NCI-H146 treated with DMSO at 0.1 percent for 48 hours (cell line): Measurements from ENCODE around the gene MRPS34.
"Not testable (repeated sequence)": the region's sequence is repeated elsewhere in the genome, so short reads cannot be mapped to it uniquely, and the experiment has no call there.

Source experiments
- DNase-seq: peaks from one replicate; lab custom pipeline; 2025; ENCODE audit not compliant: unreplicated experiment; lab: John Stamatoyannopoulos, UW

MRPS34 gene

DNA sequence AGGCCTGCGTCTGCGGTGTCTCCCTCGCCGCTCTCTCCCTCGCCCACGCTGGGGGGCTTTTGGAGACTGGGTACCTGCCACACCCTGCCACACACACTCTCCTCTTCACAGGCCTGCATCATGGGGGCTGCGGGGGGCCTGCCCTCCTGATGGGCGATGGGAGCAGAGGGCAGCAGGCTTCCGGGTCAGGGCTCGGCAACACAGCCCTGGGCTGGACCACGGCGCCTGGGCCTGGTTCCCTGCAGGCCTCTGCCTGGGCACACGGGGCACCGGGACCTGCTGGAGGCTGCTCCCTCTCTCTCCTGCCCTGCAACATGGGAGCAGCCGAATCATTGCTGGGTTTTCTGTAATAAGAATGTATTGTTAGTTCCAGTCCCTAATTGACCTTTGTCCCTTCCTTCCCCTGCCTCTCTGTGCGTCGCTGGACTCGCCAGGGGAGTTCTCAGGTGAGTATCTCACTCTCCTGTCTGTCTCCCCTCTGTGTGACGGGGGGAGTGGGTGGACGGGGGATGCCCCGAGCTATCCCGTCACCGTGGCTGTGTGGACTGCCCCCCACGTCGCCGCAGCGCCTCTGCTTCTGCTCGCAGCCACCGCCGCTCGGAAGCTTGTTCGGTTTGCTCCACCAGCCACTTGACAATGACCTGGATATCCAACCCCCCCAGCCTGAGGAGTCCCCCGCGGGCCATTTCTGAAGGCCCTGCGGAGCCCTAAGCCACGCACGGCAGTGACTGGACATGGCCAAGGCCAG is 15.0 kb downstream of the MRPS34 start:
- DNase-seq, result no peak

DNA sequence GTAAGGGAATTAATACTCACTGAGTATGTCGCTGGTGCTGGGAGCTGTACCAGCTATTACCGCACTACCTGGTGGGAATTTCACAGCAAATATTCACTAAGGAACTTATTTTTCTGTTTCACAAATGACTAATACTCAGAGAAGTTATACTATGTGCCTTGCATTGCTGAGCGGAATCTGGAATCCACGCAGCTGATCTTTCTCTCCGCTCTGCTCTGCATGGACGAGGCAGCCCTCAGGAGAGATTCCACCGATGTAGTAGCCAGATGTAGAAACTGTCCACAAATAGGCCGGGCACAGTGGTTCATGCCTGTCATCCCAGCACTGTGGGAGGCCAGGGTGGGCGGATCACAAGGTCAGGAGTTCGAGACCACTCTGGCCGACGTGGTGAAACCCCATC is 18.7 kb downstream of the MRPS34 start:
- no peak for DNase-seq

DNA sequence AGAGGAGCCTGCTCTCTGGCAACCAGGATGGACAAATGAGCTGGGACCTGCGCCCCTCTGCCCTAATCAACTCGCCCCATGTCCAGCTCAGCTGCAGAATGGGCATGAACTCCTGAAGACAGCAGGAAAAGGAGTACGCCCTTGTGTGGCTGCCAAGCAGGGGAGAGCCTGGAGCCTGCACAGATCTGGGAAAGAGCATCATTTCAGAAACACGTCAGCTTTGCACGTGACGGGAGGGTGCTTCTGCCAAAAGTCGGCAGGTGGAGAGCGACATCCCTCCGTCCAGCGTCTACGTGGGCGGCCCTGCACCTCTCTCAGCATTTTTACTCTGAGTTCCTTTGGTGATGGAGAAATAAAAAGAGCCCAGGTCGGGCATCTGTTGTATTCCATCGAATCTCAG is 20.1 kb downstream of the MRPS34 start:
- no peak for DNase-seq

DNA sequence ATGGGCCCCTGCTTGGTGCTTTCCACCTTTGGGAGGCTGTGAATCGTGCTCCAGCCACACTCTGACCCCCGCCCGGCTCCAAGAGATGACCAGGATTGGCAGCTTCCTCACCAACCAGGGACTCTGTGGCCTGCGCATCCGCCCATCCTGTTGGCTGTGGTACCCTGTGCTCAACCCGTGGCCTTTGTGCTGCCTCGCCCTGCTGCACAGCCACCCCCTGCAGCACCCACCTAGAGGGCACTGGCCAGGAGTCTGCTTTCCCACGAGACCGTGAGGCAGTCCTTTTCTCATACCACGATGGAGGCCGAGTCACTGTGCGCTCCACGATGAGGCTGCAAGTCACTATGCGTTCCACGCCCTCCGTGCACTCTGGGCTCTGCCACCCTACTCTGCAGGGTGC is 21.0 kb downstream of the MRPS34 start:
- no peak for DNase-seq

DNA sequence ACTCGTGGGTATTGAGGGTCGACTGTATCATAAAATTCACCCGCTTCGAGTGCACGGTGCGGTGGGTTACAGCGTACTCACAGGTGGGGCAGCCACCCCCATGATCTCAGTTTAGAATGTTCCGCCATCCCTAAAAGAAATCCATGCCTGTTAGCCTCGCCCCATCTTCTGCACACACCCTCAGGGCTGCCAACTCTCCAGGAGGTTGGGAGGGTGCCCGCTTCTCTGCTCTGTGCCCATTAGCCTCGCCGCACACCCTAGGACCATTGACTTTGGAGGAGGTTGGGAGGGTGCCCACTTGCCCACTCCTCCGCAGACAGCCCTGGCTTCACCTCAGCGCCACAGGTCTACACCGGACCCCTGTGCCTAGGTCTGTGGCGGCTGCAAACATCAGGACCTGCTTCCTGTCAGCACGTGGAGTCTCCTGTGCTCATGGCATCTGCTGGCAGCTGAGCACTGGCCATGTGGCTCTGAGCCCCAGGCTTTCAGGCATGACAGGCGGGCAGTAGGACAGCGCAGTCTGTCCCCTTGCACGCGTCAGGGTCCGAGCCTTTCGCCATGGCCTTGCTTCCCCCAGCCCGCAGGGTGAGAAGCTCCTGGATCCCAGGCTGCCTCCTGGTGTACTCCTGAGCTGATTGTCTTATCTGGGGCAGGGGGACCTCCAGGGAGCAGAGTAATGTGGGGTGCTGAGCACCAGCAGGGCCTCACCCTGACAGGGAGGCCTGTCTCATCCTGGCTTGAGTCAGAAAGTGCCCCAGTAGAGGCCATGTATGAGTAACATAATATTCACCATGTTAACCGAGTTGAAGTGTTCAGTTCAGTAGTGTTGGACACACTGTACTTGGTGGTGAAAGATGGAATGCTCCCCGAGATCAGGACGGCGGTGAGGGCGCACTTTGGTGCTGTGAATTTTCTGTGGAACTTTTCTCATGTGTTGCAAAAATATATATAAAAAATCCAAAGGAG is 23.5 kb downstream of the MRPS34 start:
- no peak for DNase-seq

DNA sequence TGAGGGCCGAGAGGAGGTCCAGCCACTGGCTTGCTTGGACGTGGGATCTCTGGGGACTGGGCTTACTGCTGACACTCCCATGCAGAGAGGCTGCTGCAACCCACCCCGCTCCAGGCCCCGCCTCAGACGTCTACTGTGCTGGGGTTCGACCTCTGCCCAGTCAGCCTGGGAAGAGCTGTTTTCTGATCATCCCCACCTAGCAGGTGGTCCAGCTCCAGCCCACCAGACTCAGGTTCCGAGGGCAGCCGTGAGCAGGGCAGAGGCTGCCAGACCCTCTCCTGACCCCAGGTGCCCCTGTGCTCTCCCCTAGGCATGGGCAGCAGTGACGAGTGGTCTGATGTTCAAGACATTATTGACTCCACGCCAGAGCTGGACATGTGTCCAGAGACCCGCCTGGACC is 25.0 kb downstream of the MRPS34 start:
- no peak for DNase-seq

DNA sequence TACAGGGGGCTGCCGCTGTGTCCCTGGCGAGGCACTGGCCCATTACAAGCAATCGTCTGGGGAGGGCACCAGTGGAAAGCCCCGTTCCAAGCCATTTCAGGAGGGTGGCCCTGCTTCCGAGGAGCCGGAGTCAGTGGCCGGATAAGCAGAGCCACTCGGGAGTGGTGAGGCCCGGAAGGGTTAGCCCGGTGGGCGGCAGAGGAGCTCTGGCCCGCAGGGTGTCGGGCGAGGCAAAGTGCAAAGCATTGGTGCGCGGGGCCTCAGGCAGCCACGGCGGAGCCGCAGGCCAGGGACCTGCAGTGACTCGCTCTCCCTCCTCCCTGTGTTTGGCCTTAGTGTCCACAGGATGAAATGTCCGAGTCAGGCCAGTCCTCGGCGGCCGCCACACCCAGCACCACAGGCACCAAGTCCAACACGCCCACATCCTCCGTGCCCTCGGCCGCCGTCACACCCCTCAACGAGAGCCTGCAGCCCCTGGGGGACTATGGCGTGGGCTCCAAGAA is 26.2 kb downstream of the MRPS34 start:
- no peak for DNase-seq

DNA sequence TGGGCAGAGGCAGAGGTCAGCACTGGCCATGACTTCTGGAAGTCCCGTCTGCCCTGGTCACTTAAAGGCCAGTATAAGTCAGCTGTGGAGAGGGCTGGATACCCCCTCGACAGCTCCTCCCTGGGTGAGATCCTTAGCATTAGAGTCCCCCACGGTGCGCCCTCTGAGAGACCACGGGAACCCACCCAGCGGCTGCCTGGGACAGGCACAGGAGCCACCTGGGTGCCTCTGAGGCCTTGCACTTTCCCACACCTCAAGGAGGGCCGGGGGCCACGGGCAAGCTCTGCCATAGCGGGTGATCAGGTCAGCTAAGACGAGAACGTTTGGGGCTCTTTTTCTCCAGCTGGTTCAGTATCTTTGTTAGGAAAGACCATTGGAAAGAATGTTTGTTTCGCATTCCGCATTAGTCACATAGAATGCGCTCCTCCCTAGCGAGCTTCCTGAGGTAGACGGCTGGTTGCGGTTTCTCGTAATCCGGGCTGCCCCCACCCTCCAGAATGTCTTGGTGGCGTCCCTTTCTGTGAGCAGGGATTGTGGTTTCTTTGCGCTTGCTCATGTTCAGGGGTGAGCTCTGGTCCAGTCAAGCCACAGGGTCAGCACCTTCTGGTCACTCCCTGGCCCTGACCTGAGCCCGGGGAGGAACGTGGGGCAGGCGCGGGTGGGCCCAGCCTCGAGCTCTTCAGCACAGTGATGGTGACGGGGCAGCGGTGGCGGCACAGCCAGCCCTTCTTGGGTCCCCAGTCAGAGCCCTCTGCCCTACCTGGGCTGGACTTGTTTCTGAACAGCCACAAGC is 26.8 kb downstream of the MRPS34 start:
- DNase-seq, result no peak

DNA sequence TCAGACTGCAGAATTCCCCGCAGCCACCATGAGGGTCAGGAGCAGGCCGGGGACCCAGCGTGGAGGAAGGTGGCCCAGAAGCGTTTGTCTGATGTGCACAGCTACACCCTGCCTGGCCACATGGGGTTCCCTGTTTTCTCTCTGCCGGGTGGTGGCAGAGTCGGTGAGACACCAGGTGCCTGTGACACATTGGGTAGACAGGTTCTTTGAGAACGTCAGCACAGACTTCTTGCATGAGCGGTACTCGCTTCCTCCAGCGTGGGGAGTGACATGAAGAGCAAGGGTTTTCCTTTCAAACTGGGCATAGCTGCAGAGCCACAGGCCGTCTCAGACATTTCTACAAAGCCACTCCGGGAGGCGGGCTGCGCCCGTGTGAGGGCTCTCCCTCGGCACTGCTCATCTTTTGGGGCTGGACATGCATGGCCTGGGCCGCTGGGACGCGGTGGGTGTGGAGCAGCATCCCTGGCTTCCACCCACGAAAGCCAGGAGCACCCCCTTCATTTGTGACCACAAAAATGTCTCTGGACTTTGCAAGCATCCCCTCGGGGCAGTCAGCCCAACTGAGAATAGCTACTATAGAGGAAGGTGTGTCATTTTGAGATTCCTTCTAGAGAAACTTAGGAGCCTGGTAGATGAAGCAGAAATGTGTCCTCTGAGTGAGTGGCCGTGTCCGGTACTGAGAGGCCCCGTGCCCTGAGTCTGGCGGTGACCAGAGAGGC is 27.6 kb downstream of the MRPS34 start:
- DNase-seq, result no peak

DNA sequence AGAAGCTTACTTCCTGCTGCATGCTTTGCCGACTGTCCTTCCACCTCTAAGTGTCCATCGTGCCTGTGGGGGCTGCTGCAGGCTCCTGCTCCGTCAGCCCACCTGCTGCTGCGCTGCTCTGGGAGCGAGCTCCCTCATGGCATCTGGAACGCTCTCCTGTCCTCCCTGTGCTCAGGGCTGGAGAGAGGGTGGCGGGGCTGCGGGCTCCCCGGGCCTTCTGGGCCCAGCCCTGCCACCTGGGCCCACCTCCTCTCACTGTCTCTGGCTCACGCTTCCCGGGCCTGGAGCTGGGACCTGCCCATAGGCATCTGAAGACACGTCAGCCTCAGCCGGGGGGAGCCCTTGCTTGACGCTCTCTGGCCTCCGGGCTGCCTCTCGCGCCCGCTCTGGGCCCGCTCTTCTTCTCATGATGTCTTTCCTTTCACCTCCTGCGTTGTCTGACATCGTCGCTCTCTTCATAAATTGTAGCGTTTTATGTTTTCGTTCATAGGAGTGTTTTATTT is 28.5 kb downstream of the MRPS34 start:
- no peak for DNase-seq

DNA sequence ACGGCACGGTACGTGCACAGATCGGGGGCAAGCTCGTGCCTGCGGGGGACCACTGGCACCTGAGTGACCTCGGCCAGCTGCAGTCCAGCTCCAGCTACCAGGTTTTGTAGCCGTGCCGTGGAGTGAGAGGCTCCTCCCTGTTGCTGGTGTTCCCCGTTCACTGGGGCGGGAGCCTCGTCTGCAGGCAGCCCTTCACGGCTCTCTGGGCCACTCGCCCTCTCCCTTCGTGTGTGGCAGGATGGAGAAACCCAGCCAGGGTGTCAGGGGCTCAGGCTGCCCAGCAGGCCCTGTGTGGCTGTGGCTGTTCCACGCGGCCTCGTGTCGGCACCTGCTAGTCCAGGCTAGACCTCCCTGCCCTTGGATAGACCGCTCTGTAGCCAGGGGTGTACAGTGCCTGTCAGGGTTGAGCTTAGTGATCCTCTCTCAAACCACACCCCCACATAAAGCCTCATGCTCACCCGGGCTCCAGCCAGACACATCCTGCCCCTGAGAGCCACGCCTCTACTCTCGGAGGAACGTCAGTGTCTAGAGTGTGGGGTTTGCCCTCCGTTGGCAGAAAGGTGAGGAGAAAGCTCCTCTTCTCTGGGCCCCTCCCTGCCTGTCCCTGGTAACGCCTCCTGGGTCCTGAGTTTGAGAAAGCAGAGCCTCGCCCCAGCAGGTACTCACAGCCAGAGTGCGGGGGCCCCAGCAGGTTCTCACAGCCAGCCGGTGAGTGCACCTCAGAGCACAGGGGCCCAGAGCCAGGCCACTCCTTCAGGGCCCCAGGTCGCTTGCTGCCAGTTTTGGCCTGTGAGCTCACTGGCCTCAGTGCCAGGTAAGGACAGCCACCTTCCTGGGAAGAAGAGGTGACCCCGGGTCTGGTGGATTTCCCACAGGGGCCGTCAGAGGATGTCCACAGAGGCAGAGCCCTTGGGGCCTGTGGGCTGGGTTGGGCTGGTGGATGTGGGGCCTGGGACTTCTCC is 29.3 kb downstream of the MRPS34 start:
- no peak for DNase-seq

DNA sequence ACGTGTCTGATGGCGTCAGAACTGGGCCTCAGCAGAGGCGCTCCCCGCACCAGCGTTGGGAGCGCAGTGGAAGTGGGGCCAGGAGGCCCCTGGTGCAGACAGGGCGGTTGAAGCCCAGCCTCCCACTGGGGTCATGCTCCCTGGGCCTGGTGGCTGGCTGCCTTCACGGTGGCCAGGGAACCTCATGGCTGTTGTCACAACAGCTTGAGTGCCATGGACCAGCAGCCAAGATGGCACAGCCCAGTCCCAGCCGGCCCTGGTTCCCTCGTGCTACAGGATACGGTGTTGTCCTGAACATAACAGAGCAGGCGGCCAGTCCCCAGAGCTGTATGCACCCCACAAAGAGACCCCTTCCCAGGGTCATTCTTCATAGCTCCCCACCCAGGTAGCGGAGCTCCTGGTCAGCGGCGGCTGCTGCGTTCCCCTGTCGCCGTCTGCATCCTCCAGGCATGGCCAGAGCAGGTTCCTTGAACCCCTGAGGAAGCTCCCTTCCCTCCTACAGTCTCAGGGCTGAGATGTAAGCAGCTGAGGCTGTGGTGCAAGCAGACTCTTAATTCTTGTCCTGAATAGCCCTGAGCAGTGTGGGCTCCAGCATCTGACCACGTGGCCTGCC is 31.3 kb downstream of the MRPS34 start:
- DNase-seq, result no peak

DNA sequence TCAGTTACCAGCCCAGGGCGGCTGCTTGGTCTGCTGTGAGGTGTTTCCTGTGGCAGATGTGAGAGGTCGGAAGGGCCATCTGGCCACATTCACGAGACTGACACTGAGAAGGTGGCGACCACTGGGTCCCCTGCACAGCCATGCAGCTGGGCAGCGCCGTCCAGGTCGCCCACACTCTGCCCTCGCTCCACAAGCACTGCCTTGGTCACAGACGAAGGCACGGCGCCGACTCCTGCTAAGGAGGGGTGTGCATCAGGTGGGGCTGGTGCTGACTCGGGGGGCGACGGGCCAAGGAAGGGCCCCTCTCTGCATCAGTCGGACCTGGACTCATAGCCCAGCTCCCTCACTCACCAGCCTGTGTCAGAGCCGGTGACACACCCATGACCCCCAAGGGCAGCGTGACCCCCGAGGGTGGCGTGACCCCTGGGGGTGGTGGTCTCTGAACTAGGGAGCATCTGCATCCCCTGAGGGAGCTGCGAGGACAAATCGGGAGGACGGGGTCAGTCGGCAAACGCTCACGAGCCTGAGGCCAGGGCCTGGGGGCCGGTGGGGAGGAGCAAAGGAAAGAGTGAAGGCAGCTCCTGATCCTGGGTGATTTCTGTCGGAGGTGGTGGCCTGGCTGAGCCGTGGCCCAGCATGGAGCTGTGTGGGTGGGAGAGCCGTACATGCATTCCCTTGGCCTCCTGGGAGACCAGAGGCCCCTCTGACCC is 32.0 kb downstream of the MRPS34 start:
- DNase-seq, result no peak

DNA sequence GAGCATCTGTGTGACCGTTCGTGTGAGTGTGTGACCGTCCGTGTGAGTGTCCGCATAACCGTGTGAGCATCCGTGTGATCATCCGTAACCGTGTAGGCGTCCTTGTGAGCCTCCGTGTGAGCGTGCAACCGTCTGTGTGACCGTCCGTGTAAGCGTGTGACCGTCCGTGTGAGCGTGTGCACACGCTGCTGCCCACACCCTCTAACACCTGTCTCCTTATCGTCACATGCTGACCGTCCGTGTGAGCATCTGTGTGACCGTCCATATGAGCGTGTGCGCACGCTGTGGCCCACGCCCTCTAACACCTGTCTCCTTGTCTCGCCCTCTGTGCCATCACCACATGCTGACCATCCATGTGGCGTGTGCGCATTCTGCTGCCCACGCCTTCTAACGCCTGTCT is 32.7 kb downstream of the MRPS34 start:
- no peak for DNase-seq

DNA sequence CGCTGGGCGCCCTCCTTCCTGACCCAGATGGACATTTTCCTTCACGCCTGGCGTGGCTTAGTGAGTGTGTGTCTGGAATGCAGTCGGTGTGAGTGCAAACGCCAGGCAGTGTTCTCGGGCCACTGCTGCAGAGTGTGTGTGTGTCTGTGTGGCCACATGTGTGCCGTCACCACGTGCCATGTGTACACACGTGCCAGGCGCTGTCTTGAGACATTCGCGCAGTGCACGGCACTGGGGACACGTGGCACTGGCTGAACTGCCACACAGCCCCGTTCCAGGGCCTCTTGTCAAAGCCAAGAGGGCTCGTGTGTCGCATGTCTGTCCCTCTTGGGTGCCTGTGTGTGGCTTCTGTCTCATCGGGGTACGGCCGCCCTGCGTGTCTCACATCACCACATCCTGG is 38.1 kb downstream of the MRPS34 start:
- DNase-seq, result no peak

DNA sequence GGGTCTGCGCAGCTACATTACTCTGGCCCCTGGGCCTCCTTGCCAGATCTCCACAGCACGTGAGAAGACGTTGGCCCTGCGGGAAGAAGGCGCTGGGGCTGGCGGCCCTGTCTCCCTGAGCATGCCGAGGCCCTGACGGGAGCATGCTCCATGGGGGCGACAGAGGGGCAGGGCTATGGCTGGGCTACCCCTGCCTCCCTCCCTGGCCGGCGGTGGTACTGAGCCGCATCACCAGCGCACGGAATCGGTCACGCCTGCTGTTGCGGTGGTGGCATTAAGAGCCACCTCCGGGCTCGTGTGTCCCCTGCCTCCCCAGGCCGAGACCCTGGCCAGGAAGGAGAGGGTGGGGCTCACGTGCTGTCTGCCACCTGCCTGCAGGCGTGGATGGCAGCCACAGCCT is 38.8 kb downstream of the MRPS34 start:
- DNase-seq, result no peak

DNA sequence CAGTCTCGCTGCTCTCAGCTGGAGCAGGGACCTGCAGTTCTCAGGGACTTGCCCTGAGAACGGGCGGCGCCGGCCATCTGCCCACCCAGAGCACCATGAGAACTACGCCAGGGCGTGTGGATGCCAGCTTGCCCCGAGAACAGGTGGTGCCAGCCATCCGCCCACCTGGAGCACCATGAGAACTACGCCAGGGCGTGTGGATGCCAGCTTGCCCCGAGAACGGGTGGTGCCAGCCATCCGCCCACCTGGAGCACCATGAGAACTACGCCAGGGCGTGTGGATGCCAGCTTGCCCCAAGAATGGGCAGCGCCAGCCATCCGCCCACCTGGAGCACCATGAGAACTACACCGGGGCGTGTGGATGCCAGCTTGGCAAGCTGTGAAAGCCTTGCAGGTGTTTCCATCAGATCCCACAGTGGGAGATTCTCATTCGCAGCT is 40.4 kb downstream of the MRPS34 start:
- DNase-seq, result not testable (repeated sequence)

DNA sequence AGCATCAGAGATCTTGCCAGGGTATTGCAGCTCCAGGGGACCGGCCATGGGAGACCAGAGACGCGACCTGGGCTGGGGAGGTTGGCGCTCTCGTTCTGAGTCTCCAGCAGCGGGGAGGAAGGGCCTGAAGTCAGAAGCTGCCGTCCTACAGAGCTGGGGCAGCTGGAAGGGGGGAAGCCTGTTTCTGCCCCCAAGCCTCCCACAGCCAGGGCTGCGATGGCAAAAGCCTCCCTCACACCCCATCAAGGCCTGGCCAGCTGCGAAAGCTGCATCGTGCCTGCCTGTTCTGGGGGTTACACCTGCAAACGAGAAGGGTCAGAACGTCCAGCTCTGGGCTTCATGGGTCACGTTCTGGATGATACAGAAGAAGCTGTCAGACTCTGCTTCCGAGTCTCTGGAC is 40.9 kb downstream of the MRPS34 start:
- no peak for DNase-seq
